Bronchial epithelial cell (primary cell): ENCODE results near the gene ITLN1. TPM values are rescaled to one million over a fixed set of nuclear protein-coding genes. Genes with fewer than 3 reads are reported as not detected.

Source experiments
- DNase-seq: peaks from one replicate; pipeline ENCODE4 v3.0.0-alpha.2; 2010; ENCODE audit warnings: low read depth
- FAIRE-seq: peaks from 2 replicates; lab custom pipeline; 2011; peaks lifted over from hg19 to GRCh38; lab: Jason Lieb, UNC
- H3K27me3 ChIP-seq: 2 replicates; pipeline ENCODE4 v1.5.1; 2011; ENCODE audit warnings: low read length; ENCODE audit not compliant: control insufficient read depth, insufficient read depth
- H3K36me3 ChIP-seq: 2 replicates; pipeline ENCODE4 v1.5.1; 2011; ENCODE audit warnings: low read length; ENCODE audit not compliant: control insufficient read depth, insufficient read depth
- H3K4me3 ChIP-seq: 2 replicates; pipeline ENCODE4 v1.5.1; 2011; ENCODE audit warnings: mild to moderate bottlenecking, low read depth, low read length, control low read depth
- CTCF ChIP-seq: IDR thresholded peaks from 2 replicates; pipeline ENCODE4 v1.5.1; 2011; ENCODE audit warnings: mild to moderate bottlenecking, moderate library complexity, low read length, control low read depth, inconsistent platforms; ENCODE audit not compliant: insufficient read depth, severe bottlenecking
- total RNA-seq: library from RNA; depleted of rRNA; stranded (reverse); fragments of >200 nt; gene quantifications from 2 replicates; pipeline ENCODE4 v1.2.1, GENCODE V29; 2014

The ITLN1 gene
- total RNA-seq, 1 donor from 2014 or later: not detected

GRCh38 chr1:160855181-160855981 is 29.6 kb downstream of the ITLN1 start:
- H3K27me3 ChIP-seq: no peaks in the 10 kb centered on the region
- no peak for DNase-seq
- H3K4me3 ChIP-seq: no peak overlapping the region
- no peak for TF ChIP-seq CTCF
- H3K36me3 ChIP-seq: no peaks in the 10 kb centered on the region
- no peak for FAIRE-seq

DNA sequence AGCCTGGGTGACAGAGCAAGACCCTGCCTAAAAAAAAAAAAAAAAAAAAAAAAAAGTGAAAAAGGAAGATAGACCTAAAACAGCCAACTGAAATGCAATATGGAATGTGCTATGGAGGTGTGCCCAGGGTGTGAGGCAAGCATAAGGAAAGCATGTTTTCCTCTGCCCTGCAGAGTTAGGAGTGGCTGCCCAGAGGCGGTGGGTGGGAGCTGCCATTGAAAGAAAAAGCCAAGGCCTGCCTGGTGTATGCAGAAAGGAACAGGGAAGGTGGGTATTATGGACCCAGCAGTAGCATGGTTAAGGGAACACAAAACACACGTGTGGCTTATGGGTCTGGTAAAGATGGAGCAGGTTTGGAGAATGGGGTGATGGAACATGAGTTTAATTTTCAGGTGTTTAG is 31.2 kb downstream of the ITLN1 start:
- no peak for TF ChIP-seq CTCF
- DNase-seq: no peak
- no peaks in the 10 kb centered on the region for H3K27me3 ChIP-seq
- H3K36me3 ChIP-seq: no peaks in the 10 kb centered on the region
- no peak for FAIRE-seq
- no peak overlapping the region for H3K4me3 ChIP-seq

GRCh38 chr1:160853014-160853413 is 32.0 kb downstream of the ITLN1 start:
- FAIRE-seq: no peak
- no peak for DNase-seq
- Histone ChIP-seq H3K36me3 (no peaks in the 10 kb centered on the region), H3K27me3 (no peaks in the 10 kb centered on the region), H3K4me3 (no peak overlapping the region)
- no peak for TF ChIP-seq CTCF

DNA sequence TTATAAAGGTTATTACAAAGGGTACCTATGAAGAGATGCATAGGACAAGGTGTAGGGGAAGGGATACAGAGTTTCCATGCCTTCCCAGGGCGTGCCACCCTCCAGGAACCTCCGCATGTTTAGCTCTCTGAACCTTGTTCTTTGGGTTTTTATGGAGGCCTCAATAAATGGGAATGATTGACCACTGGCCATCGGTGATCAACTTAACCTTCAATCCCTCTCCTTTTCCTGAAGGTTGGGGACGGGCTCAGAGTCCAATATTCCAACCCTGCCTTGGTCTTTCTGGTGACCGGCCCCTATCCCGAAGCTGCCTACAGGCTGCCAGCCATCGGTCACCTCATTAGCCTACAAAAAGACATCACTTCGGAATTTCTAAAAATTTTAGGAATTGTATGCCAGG is 34.0 kb downstream of the ITLN1 start:
- no peak for TF ChIP-seq CTCF
- DNase-seq: no peak
- FAIRE-seq: no peak
- Histone ChIP-seq H3K27me3 (no peaks in the 10 kb centered on the region), H3K36me3 (no peaks in the 10 kb centered on the region), H3K4me3 (no peak overlapping the region)

DNA sequence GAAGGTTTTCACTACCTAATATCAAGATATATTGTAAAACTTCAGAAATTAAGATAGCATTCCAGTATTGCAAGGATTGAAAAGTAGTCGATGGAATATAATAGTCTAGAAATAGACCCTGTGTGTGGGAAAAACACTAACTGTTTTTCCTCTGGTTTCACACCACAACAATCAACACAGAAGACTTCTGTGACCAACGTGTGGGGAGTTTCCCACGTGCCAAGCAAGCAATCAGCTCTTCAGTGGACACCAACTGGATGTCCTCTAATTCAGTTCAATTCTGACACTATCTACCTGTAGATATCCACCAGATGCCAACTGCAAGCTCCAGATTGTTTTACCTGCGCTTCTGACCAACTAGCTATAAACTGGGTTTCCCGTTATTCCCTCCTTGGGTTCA is 34.4 kb downstream of the ITLN1 start:
- TF ChIP-seq CTCF: no peak
- FAIRE-seq: no peak
- Histone ChIP-seq H3K4me3 (no peak overlapping the region), H3K27me3 (no peaks in the 10 kb centered on the region), H3K36me3 (no peaks in the 10 kb centered on the region)
- DNase-seq: no peak

- Histone ChIP-seq H3K27me3 (no peaks in the 10 kb centered on the region), H3K4me3 (no peak overlapping the region), H3K36me3 (no peaks in the 10 kb centered on the region)
- no peak for TF ChIP-seq CTCF
- FAIRE-seq (no peak), DNase-seq (no peak)
Measured at GRCh38 chr1:160846281-160846680, 38.7 kb downstream of the ITLN1 start.
